ENCODE data around the gene CNOT10.

CNOT10 gene

DNA sequence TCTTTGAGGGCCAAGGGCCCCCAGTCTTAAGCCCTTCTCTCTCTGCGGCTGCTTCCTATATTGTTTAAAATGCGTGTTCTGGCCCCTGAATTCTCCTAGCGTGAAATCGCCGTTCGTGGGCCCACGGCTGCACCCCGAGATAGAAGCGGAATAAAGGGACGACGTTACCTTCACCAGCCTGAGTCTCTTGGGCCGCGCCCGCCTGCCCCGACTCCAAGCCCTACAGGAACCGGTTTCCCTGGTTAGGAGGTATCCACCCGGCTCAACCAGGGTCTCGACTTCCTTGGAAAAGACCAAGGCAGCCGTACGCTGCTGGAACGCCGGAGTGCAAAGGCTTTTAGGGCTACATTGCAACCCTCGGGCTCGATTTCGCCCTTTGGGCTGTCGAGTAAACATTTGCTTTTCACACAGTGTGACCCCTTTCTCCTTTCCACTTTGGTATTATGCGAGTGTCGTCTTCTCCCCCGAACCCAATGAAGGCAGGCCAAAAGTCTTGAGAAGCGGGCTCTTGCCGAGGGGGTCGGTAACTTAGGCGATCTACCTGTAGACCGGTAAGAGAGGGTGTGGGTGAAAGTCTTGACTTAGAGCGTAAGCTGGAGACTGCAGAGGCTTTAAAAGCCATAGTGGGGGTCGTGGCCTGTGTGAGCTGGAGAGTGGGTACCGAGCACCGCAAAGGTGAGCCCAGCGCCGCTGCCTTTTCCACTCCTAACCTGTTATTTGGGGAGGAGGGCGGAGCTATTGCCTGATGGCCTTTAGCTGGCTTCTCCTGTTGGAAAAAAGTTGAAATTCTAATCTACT, 134.8 kb downstream of the CNOT10 start:
- Histone ChIP-seq H3K27me3 (ENCODE audit: control insufficient read depth in 3 of 3, insufficient read depth in 3 of 3, low read depth in 1 of 3, low read length in 3 of 3) (no peaks in the 10 kb centered on the region), H3K9ac (ENCODE audit: low read depth, low read length, poor library complexity) (peak overlapping the region; percentile 100), H2AFZ (ENCODE audit: low read length) (no peak overlapping the region), H2BK120ac (ENCODE audit: low read depth, low read length) (no peak overlapping the region), H2AK5ac (ENCODE audit: low read depth, low read length) (peak overlapping the region; percentile 37), H3K4me1 (ENCODE audit: control insufficient read depth in 2 of 2, insufficient read depth in 1 of 2, low read depth in 1 of 2, low read length in 2 of 2) (peaks cover 15 to 26% of the 10 kb centered on the region in 2 donors), H3K36me3 (replicated peaks in 1 of 2; ENCODE audit: control insufficient read depth in 2 of 2, insufficient read depth in 2 of 2, low read length in 2 of 2) (peaks cover 14 to 59% of the 10 kb centered on the region in 2 donors), H3K18ac (ENCODE audit: low read length) (peak overlapping the region; percentile 95), H3K79me1 (ENCODE audit: low read depth, low read length) (peaks cover 7% of the 10 kb centered on the region), H3K4me2 (ENCODE audit: insufficient read depth, low read length, poor library complexity, severe bottlenecking) (peak overlapping the region; percentile 72), H3K14ac (ENCODE audit: low read length) (no peak overlapping the region), H2BK15ac (ENCODE audit: low read length) (no peak overlapping the region), H4K8ac (ENCODE audit: low read depth, low read length) (no peak overlapping the region), H3K27ac (replicated peaks; ENCODE audit: low read length) (peak overlapping the region; percentile 100), H3K9me3 (replicated peaks in 1 of 2; ENCODE audit: control insufficient read depth in 2 of 2, insufficient read depth in 1 of 2, low read depth in 1 of 2, low read length in 2 of 2) (peaks cover 0 to 2% of the 10 kb centered on the region in 2 donors), H3K4me3 (ENCODE audit: low read length in 2 of 2) (peak overlapping the region; percentile 94 to 100), H2BK12ac (ENCODE audit: low read length) (no peak overlapping the region), H3K4ac (ENCODE audit: low read length) (no peak overlapping the region), H3K23ac (ENCODE audit: low read depth, low read length, poor library complexity) (no peak overlapping the region), H4K91ac (ENCODE audit: low read depth, low read length, poor library complexity) (no peak overlapping the region), H2BK5ac (ENCODE audit: low read length) (peak overlapping the region; percentile 99)
- DNase-seq (ENCODE audit: low spot score): no peak
- whole genome bisulfite sequencing, 2 donors (ENCODE audit: extremely low coverage in 2 of 2, insufficient read length in 2 of 2, insufficient replicate concordance in 1 of 2): no CpG with 5 or more reads among the region's 41 CpGs

DNA sequence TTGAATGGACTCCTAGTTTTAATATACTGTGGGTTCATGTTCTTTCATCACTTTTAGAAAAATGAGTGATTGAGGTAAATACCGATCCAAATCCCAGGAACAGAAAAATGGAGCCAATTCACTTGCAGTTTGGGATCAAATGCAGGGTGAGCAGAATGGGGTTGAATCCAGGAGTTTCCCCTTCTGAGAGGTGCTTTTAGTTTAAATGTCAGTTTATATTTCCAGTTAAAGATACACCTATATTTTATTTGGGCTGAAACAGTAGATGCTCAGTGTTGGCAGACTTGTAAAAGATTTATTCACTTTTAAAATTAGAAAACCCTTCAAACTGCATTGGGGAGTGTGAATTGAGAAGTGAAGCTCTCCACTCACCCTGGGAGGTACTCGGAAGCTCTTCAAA, 135.4 kb downstream of the CNOT10 start:
- Histone ChIP-seq H2BK5ac (ENCODE audit: low read length) (no peak overlapping the region), H3K4ac (ENCODE audit: low read length) (no peak overlapping the region), H3K27me3 (ENCODE audit: control insufficient read depth in 3 of 3, insufficient read depth in 3 of 3, low read depth in 1 of 3, low read length in 3 of 3) (no peaks in the 10 kb centered on the region), H3K27ac (replicated peaks; ENCODE audit: low read length) (no peak overlapping the region), H4K8ac (ENCODE audit: low read depth, low read length) (no peak overlapping the region), H3K18ac (ENCODE audit: low read length) (no peak overlapping the region), H3K4me1 (ENCODE audit: control insufficient read depth in 2 of 2, insufficient read depth in 1 of 2, low read depth in 1 of 2, low read length in 2 of 2) (peaks cover 11 to 22% of the 10 kb centered on the region in 2 donors), H2AK5ac (ENCODE audit: low read depth, low read length) (no peak overlapping the region), H3K4me3 (ENCODE audit: low read length in 2 of 2) (peak overlapping the region; percentile 94 to 100), H3K9me3 (replicated peaks in 1 of 2; ENCODE audit: control insufficient read depth in 2 of 2, insufficient read depth in 1 of 2, low read depth in 1 of 2, low read length in 2 of 2) (peaks cover 0 to 2% of the 10 kb centered on the region in 2 donors), H3K4me2 (ENCODE audit: insufficient read depth, low read length, poor library complexity, severe bottlenecking) (no peak overlapping the region), H3K23ac (ENCODE audit: low read depth, low read length, poor library complexity) (no peak overlapping the region), H3K14ac (ENCODE audit: low read length) (no peak overlapping the region), H2BK15ac (ENCODE audit: low read length) (no peak overlapping the region), H2BK12ac (ENCODE audit: low read length) (no peak overlapping the region), H2BK120ac (ENCODE audit: low read depth, low read length) (no peak overlapping the region), H3K79me1 (ENCODE audit: low read depth, low read length) (peaks cover 7% of the 10 kb centered on the region), H2AFZ (ENCODE audit: low read length) (no peak overlapping the region), H3K36me3 (replicated peaks in 1 of 2; ENCODE audit: control insufficient read depth in 2 of 2, insufficient read depth in 2 of 2, low read length in 2 of 2) (peaks cover 14 to 59% of the 10 kb centered on the region in 2 donors), H3K9ac (ENCODE audit: low read depth, low read length, poor library complexity) (no peak overlapping the region), H4K91ac (ENCODE audit: low read depth, low read length, poor library complexity) (no peak overlapping the region)
- WGBS, 2 donors (ENCODE audit: extremely low coverage in 2 of 2, insufficient read length in 2 of 2, insufficient replicate concordance in 1 of 2): no CpG with 5 or more reads among the region's 2 CpGs
- no peak for DNase-seq (ENCODE audit: low spot score)

DNA sequence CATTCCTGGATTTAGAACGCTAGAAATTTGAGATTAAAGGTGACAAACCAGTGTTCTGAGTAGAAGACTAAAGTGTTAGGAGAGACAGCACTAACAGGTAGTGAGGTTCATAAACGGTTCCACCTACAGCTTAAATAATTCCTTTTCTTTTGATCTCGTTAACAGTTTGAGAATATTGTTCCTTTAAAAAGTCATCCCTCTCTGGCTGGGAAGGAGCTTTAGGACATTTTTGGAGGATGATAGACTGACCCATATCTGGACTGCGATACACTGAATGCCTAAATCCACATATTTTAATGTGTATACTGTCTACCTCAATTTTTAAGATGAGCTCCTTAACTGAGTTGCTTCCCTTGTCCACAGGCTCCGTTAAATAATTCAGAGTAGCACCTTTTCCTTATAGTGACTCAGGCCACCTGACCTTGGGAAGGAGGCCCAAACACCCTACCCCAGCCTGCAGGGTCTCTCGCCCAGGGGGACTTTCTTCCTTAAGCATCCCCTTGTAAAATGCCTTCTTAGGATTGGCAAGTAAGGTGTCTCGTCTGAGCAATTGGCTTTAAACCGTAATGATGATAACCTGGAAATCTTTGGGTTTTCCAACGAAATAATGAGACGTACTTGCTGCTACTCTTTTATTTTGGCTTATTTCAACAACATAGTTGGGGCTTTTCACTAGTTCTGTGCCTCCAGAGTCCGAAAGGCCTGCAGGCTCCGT, 136.1 kb downstream of the CNOT10 start:
- Histone ChIP-seq H3K27me3 (ENCODE audit: control insufficient read depth in 3 of 3, insufficient read depth in 3 of 3, low read depth in 1 of 3, low read length in 3 of 3) (no peaks in the 10 kb centered on the region), H4K8ac (ENCODE audit: low read depth, low read length) (no peak overlapping the region), H4K91ac (ENCODE audit: low read depth, low read length, poor library complexity) (no peak overlapping the region), H2BK5ac (ENCODE audit: low read length) (peak overlapping the region; percentile 87), H3K4me3 (ENCODE audit: low read length in 2 of 2) (peak overlapping the region; percentile 82 to 94), H3K9me3 (replicated peaks in 1 of 2; ENCODE audit: control insufficient read depth in 2 of 2, insufficient read depth in 1 of 2, low read depth in 1 of 2, low read length in 2 of 2) (peaks cover 0 to 2% of the 10 kb centered on the region in 2 donors), H3K4ac (ENCODE audit: low read length) (peak overlapping the region; percentile 53), H2BK15ac (ENCODE audit: low read length) (no peak overlapping the region), H2BK120ac (ENCODE audit: low read depth, low read length) (no peak overlapping the region), H3K23ac (ENCODE audit: low read depth, low read length, poor library complexity) (peak overlapping the region; percentile 96), H3K14ac (ENCODE audit: low read length) (no peak overlapping the region), H3K4me2 (ENCODE audit: insufficient read depth, low read length, poor library complexity, severe bottlenecking) (peak overlapping the region; percentile 86), H3K36me3 (replicated peaks in 1 of 2; ENCODE audit: control insufficient read depth in 2 of 2, insufficient read depth in 2 of 2, low read length in 2 of 2) (peaks cover 14 to 65% of the 10 kb centered on the region in 2 donors), H2BK12ac (ENCODE audit: low read length) (peak overlapping the region; percentile 19), H2AFZ (ENCODE audit: low read length) (no peak overlapping the region), H3K18ac (ENCODE audit: low read length) (peak overlapping the region; percentile 97), H3K27ac (replicated peaks; ENCODE audit: low read length) (peak overlapping the region; percentile 19), H2AK5ac (ENCODE audit: low read depth, low read length) (peak overlapping the region; percentile 84), H3K9ac (ENCODE audit: low read depth, low read length, poor library complexity) (peak overlapping the region; percentile 90), H3K79me1 (ENCODE audit: low read depth, low read length) (peaks cover 7% of the 10 kb centered on the region), H3K4me1 (ENCODE audit: control insufficient read depth in 2 of 2, insufficient read depth in 1 of 2, low read depth in 1 of 2, low read length in 2 of 2) (peaks cover 10 to 25% of the 10 kb centered on the region in 2 donors)
- WGBS, 2 donors (ENCODE audit: extremely low coverage in 2 of 2, insufficient read length in 2 of 2, insufficient replicate concordance in 1 of 2): no CpG with 5 or more reads among the region's 12 CpGs
- DNase-seq (ENCODE audit: low spot score): no peak

Measured in neuronal stem cell (in vitro differentiated cells).